SU-DHL-6 (cell line): ENCODE measurements around the gene SPEF2.

Experiments
- EZH2phosphoT487 ChIP-seq: fragments of 200-600 bp; sonication (generic), shearing (Covaris generic); conservative IDR thresholded peaks from 2 replicates; pipeline ENCODE4 v1.6.1; 2018; ENCODE audit warnings: mild to moderate bottlenecking, antibody characterized with exemption, low read length, moderate library complexity, mixed read lengths
- TF ChIP-seq, protein P1 (sequence below): fragments of 200-600 bp; sonication (generic); IDR thresholded peaks from one replicate; pipeline ENCODE4 v1.5.1; 2017; ENCODE audit warnings: antibody characterized with exemption, mild to moderate bottlenecking, low read length, moderate library complexity; ENCODE audit not compliant: insufficient read depth, poor library complexity, severe bottlenecking

GRCh38 chr5:35835796-35836742 is 218.4 kb downstream of the SPEF2 start:
- TF ChIP-seq, protein P1, sequence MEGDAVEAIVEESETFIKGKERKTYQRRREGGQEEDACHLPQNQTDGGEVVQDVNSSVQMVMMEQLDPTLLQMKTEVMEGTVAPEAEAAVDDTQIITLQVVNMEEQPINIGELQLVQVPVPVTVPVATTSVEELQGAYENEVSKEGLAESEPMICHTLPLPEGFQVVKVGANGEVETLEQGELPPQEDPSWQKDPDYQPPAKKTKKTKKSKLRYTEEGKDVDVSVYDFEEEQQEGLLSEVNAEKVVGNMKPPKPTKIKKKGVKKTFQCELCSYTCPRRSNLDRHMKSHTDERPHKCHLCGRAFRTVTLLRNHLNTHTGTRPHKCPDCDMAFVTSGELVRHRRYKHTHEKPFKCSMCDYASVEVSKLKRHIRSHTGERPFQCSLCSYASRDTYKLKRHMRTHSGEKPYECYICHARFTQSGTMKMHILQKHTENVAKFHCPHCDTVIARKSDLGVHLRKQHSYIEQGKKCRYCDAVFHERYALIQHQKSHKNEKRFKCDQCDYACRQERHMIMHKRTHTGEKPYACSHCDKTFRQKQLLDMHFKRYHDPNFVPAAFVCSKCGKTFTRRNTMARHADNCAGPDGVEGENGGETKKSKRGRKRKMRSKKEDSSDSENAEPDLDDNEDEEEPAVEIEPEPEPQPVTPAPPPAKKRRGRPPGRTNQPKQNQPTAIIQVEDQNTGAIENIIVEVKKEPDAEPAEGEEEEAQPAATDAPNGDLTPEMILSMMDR = no peak
- TF ChIP-seq EZH2phosphoT487 = no peak
